ENCODE measurements around the gene HMGB2.

DNA sequence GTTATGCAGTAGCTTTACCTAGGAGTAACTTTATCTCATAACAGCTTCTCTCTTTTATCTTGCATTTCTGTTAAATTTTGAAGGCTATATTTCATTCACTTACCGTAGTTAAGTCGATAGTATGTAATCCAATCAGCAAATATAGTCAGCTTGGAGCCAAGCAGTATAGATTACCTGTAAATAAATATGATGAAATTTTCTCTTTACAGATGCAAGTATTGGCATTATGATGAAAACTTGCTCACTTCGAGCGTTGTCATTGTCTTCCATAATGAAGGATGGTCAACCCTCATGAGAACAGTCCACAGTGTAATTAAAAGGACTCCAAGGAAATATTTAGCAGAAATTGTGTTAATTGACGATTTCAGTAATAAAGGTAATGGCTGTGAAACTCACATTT lies 42.3 kb downstream of the HMGB2 start:
- TF ChIP-seq, protein P1, sequence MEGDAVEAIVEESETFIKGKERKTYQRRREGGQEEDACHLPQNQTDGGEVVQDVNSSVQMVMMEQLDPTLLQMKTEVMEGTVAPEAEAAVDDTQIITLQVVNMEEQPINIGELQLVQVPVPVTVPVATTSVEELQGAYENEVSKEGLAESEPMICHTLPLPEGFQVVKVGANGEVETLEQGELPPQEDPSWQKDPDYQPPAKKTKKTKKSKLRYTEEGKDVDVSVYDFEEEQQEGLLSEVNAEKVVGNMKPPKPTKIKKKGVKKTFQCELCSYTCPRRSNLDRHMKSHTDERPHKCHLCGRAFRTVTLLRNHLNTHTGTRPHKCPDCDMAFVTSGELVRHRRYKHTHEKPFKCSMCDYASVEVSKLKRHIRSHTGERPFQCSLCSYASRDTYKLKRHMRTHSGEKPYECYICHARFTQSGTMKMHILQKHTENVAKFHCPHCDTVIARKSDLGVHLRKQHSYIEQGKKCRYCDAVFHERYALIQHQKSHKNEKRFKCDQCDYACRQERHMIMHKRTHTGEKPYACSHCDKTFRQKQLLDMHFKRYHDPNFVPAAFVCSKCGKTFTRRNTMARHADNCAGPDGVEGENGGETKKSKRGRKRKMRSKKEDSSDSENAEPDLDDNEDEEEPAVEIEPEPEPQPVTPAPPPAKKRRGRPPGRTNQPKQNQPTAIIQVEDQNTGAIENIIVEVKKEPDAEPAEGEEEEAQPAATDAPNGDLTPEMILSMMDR (IDR thresholded peaks at IDR 0.05): no peak
- no peak for TF ChIP-seq POLR2A (IDR thresholded peaks at IDR 0.05)
- TF ChIP-seq EP300 (IDR thresholded peaks at IDR 0.05; ENCODE audit: low read depth): no peak
- no peak for TF ChIP-seq POLR2AphosphoS5 (IDR thresholded peaks at IDR 0.05)

Measured in transverse colon (tissue), 4 donors.